ENCODE measurements around the gene CREBRF. TPM values are rescaled to one million over a fixed set of nuclear protein-coding genes. Genes with fewer than 3 reads are reported as not detected.

CREBRF gene
- total RNA-seq, 2 experiments from 2014 or later, result 12.1 to 12.5 TPM

DNA sequence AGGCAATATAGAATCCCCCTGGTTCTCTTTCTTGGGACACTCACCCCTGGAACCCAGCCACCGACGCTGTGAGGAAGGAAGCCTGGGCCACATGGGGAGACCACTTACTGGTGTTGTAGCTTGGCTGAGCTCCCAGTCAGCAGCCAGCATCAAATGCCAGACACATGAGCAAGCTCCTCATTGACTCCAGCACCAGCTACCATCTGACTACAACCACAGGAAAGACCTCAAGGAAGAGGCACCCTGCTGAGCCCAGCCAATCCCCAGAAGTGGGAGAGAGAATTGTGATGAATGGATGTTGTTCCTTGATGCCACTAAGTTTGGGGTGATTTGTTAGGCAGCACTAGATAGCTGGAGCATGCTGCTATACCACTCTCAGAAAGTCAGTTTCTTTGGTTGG, 124.2 kb downstream of the CREBRF start:
- BruUV-seq (replicated peaks), result no TSS peak
- CTCF ChIA-PET (ENCODE audit: unreplicated experiment), result no interaction called here
- no peak overlapping the region for H2AFZ ChIP-seq (ENCODE audit: low read length)
- no peak for TF ChIP-seq EZH2phosphoT487 (IDR thresholded peaks at IDR 0.05; ENCODE audit: borderline replicate concordance, low read depth, low read length)
- TF ChIP-seq, protein P1, sequence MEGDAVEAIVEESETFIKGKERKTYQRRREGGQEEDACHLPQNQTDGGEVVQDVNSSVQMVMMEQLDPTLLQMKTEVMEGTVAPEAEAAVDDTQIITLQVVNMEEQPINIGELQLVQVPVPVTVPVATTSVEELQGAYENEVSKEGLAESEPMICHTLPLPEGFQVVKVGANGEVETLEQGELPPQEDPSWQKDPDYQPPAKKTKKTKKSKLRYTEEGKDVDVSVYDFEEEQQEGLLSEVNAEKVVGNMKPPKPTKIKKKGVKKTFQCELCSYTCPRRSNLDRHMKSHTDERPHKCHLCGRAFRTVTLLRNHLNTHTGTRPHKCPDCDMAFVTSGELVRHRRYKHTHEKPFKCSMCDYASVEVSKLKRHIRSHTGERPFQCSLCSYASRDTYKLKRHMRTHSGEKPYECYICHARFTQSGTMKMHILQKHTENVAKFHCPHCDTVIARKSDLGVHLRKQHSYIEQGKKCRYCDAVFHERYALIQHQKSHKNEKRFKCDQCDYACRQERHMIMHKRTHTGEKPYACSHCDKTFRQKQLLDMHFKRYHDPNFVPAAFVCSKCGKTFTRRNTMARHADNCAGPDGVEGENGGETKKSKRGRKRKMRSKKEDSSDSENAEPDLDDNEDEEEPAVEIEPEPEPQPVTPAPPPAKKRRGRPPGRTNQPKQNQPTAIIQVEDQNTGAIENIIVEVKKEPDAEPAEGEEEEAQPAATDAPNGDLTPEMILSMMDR (conservative IDR thresholded peaks at IDR 0.05; ENCODE audit: low read length), result no peak
- H3K79me2 ChIP-seq (ENCODE audit: insufficient read depth, low read depth, low read length), result no peaks in the 10 kb centered on the region
- H3K4me1 ChIP-seq (ENCODE audit: insufficient read depth, low read length, poor library complexity, severe bottlenecking), result no peaks in the 10 kb centered on the region
- H3K27ac ChIP-seq (ENCODE audit: low read depth, low read length, poor library complexity, severe bottlenecking), result no peak overlapping the region
- POLR2A ChIA-PET, result no interaction called here
- no peak for DNase-seq (ENCODE audit: low spot score)
- no peak overlapping the region for H3K4me3 ChIP-seq (ENCODE audit: low read depth, low read length, poor library complexity, severe bottlenecking)
- H4K20me1 ChIP-seq (ENCODE audit: insufficient read depth, low read length), result no peaks in the 10 kb centered on the region
- no peak overlapping the region for H3K4me2 ChIP-seq (ENCODE audit: low read length)
- H3K36me3 ChIP-seq (ENCODE audit: insufficient read depth, low read length), result no peaks in the 10 kb centered on the region
- H3K9me3 ChIP-seq (ENCODE audit: low read length), result no peaks in the 10 kb centered on the region
- H3K9me2 ChIP-seq (ENCODE audit: insufficient read depth, low read length), result no peaks in the 10 kb centered on the region
- intact Hi-C loops (cut with micrococcal nuclease; ENCODE audit: unreplicated experiment), result no loop called here

DNA sequence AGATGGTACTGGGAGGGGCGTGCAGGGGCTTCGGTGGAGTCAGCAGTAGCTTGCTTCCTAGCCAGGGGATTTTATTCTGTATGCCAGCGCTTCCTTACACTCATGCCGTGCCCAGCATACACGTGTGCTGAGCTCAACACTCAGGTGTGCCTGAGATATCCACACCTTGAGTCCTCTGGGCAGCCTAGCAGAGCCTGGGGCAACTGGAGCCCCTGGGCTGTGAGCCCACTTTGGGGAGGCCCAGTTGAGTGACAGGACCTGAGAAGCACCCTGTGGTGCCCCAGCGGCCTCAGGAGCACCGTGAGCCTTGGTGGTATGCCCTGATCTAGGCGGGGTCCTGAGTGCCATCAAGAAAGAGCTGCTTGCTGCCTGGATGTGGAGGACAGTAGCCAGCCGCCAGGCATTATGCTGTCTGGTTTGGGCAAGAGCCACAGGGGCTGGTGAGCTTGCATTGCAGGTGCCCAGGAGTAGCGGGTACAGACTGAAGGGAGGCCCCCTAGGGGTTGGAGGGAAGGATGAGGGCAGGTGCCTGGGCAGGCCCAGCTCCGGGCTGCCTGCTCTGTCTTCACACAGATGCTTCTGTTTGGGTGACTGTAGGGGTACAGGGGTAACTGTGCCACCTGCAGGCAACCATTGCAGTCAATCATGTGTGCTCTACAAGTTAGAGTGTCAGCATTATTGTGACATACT, 131.0 kb downstream of the CREBRF start:
- intact Hi-C loops (cut with micrococcal nuclease; ENCODE audit: unreplicated experiment), result loop anchor here (1.0 to 5.0 kb wide), 2 partner anchors 203 to 475 kb away; no protein-coding TSS in a partner anchor

More for the DNA sequence above, 131.0 kb downstream of the CREBRF start:
- Histone ChIP-seq H3K36me3 (ENCODE audit: insufficient read depth, low read length) (no peaks in the 10 kb centered on the region), H2AFZ (ENCODE audit: low read length) (no peak overlapping the region), H3K79me2 (ENCODE audit: insufficient read depth, low read depth, low read length) (no peaks in the 10 kb centered on the region), H3K27ac (ENCODE audit: low read depth, low read length, poor library complexity, severe bottlenecking) (no peak overlapping the region), H3K4me1 (ENCODE audit: insufficient read depth, low read length, poor library complexity, severe bottlenecking) (no peaks in the 10 kb centered on the region), H3K4me2 (ENCODE audit: low read length) (no peak overlapping the region), H4K20me1 (ENCODE audit: insufficient read depth, low read length) (no peaks in the 10 kb centered on the region), H3K4me3 (ENCODE audit: low read depth, low read length, poor library complexity, severe bottlenecking) (no peak overlapping the region), H3K9me3 (ENCODE audit: low read length) (no peaks in the 10 kb centered on the region), H3K9me2 (ENCODE audit: insufficient read depth, low read length) (no peaks in the 10 kb centered on the region)
- ChIA-PET POLR2A (interaction anchor here (0.6 to 0.9 kb wide), 2 partner anchors 51 to 1189 kb away, joined by 3 to 6 read pairs; no protein-coding TSS in a partner anchor), CTCF (ENCODE audit: unreplicated experiment) (no interaction called here)
- DNase-seq (ENCODE audit: low spot score), result peak; percentile 62
- TF ChIP-seq EZH2phosphoT487 (IDR thresholded peaks at IDR 0.05; ENCODE audit: borderline replicate concordance, low read depth, low read length), result no peak
- TF ChIP-seq, protein P1 (conservative IDR thresholded peaks at IDR 0.05; ENCODE audit: low read length), result peak; percentile 70
- no TSS peak for BruUV-seq (replicated peaks)
